Activated CD4-positive, CD25-positive, alpha-beta regulatory T cell treated with anti-CD3 and anti-CD28 coated beads, Interleukin-2, amount 50 U/mL, for 72 hours (primary cell): ENCODE measurements around the gene TRUB1.
"Not testable (repeated sequence)": the region's sequence is repeated elsewhere in the genome, so short reads cannot be mapped to it uniquely, and the experiment has no call there.

Source experiments
- DNase-seq: peaks from one replicate; pipeline ENCODE4 v3.0.0; 2021

Gene TRUB1

GRCh38 chr10:114937962-114938855 lies at the start of gene TRUB1:
Gene TRUB1, plus strand, starts transcription at chr10:114938195. Its CDS starts 59 bp downstream, at chr10:114938254.
- DNase-seq = peak; percentile 80

- no peak for DNase-seq
Observed at GRCh38 chr10:114893251-114893650, 44.7 kb upstream of the TRUB1 start.

GRCh38 chr10:114894911-114895310 lies 43.1 kb upstream of the TRUB1 start:
- DNase-seq = no peak

- DNase-seq = not testable (repeated sequence)
Observed at GRCh38 chr10:114897011-114897410, 41.0 kb upstream of the TRUB1 start.

GRCh38 chr10:114897593-114897992 lies 40.4 kb upstream of the TRUB1 start:
- DNase-seq = no peak

- no peak for DNase-seq
Observed at GRCh38 chr10:114899982-114900381, 38.0 kb upstream of the TRUB1 start.

GRCh38 chr10:114900658-114901057 lies 37.3 kb upstream of the TRUB1 start:
- DNase-seq = no peak

- no peak for DNase-seq
Observed at GRCh38 chr10:114902151-114902550, 35.8 kb upstream of the TRUB1 start.

GRCh38 chr10:114905450-114905849 lies 32.5 kb upstream of the TRUB1 start:
- no peak for DNase-seq

- no peak for DNase-seq
Observed at GRCh38 chr10:114906981-114907380, 31.0 kb upstream of the TRUB1 start.

GRCh38 chr10:114908896-114909295 lies 29.1 kb upstream of the TRUB1 start:
- no peak for DNase-seq

- no peak for DNase-seq
Observed at GRCh38 chr10:114911052-114911711, 26.8 kb upstream of the TRUB1 start.

GRCh38 chr10:114911801-114912469 lies 26.1 kb upstream of the TRUB1 start:
- DNase-seq = no peak

- DNase-seq = no peak
Observed at GRCh38 chr10:114912470-114912859, 25.5 kb upstream of the TRUB1 start.

GRCh38 chr10:114914560-114914959 lies 23.4 kb upstream of the TRUB1 start:
- no peak for DNase-seq

- DNase-seq = no peak
Observed at GRCh38 chr10:114915294-114915693, 22.7 kb upstream of the TRUB1 start.

GRCh38 chr10:114916653-114917052 lies 21.3 kb upstream of the TRUB1 start:
- no peak for DNase-seq

GRCh38 chr10:114917459-114917858 lies 20.5 kb upstream of the TRUB1 start:
- DNase-seq = no peak

- no peak for DNase-seq
Observed at GRCh38 chr10:114917927-114918672, 19.9 kb upstream of the TRUB1 start.

GRCh38 chr10:114920459-114920858 lies 17.5 kb upstream of the TRUB1 start:
- DNase-seq = no peak

GRCh38 chr10:114922003-114922402 lies 16.0 kb upstream of the TRUB1 start:
- no peak for DNase-seq

GRCh38 chr10:114923551-114923950 lies 14.4 kb upstream of the TRUB1 start:
- DNase-seq = no peak
